Esophagus squamous epithelium (tissue), 4 donors: ENCODE results near the gene MX2.

Experiments used
- CTCF ChIP-seq, 6 experiments: fragments of 450-650 bp in 4 of 6; fragments of 200-600 bp in 2 of 6; sonication (generic) in 2 of 6; IDR thresholded peaks; one replicate each; pipeline ENCODE4 v1.5.1; 2016 to 2019; ENCODE audit warnings: antibody characterized with exemption in 6 of 6, mild to moderate bottlenecking in 4 of 6, moderate library complexity in 4 of 6
- POLR2A ChIP-seq, 4 donors: fragments of 450-650 bp; IDR thresholded peaks; one replicate each; pipeline ENCODE4 v1.6.1; 2017; ENCODE audit warnings: antibody characterized with exemption in 4 of 4, mild to moderate bottlenecking in 4 of 4, moderate library complexity in 3 of 4

GRCh38 chr21:41429925-41430491 lies 68.2 kb downstream of the MX2 start:
- TF ChIP-seq POLR2A (IDR thresholded peaks at IDR 0.05) (no peak), CTCF (IDR thresholded peaks at IDR 0.05) (no peak)
